NCI-H1092 (cell line): Measurements from ENCODE around the gene TSC1.
"Not testable (repeated sequence)": the region's sequence is repeated elsewhere in the genome, so short reads cannot be mapped to it uniquely, and the experiment has no call there.

Experiments
- DNase-seq: peaks from one replicate; lab custom pipeline; 2025; lab: John Stamatoyannopoulos, UW

Gene TSC1

GRCh38 chr9:132944294-132945185, at the start of gene TSC1:
Gene TSC1, minus strand, starts transcription at chr9:132944616. Its CDS starts 15,744 bp downstream, at chr9:132928872.
- peak; percentile 89 for DNase-seq

DNA sequence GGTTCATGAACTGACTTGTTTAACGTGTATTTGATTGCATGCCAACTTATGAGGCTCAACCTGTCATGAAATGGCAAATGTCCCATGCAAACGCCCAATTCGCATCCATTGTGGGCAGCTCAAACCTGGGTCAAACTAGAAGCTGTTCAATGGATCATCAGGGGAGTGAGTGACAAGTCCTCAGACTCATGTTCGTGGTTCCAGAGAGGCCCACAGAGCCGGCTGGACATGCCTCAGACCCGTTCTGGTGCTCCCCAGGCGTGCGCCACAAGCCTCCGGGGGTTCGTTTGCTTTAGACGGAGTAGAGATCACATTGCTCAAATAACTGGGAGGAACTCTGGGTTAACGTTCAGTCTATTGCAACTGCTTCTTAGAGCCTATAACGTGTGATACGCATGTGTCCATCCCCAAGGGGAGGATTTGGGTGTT, 49.1 kb upstream of the TSC1 start:
- DNase-seq = no peak

GRCh38 chr9:132991351-132992300, 47.2 kb upstream of the TSC1 start:
- DNase-seq = no peak

DNA sequence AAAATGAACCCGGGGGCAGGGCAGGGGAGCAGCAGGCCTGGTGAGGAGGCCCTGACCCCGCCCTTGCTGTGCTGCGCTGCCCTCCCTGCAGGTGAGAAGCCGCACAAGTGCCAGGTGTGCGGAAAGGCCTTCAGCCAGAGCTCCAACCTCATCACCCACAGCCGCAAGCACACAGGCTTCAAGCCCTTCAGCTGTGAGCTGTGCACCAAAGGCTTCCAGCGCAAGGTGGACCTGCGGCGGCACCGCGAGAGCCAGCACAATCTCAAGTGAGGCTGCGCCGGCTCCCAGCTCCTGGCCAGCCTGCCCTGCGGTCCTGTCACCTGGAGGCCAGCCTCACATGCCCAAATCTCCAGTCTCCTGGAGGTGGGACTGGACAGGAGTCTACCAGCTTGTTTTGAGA, 46.4 kb upstream of the TSC1 start:
- no peak for DNase-seq

DNA sequence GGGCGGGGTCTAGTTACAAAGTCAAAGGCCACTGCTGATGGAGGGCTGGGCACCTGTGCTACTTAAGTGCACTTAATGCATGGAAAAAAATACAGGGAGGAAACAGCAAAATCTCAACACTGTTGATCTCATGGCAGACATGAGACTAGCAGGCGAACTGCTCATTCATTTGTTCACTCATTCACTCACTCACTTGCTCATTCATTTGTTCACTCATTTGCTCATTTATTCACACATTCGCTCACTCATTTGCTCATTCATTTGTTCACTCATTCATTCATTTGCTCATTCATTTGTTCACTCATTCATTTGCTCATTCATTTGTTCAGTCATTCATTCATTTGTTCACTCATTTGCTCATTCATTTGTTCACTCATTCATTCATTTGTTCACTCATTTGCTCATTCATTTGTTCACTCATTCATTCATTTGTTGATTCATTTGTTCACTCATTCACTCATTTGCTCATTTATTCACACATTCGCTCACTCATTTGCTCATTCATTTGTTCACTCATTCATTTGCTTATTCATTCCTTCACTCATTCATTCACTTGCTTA, 45.7 kb upstream of the TSC1 start:
- DNase-seq = not testable (repeated sequence)

- no peak for DNase-seq
Observed at GRCh38 chr9:132989414-132989996, 45.1 kb upstream of the TSC1 start.

- no peak for DNase-seq
Observed at GRCh38 chr9:132989014-132989310, 44.5 kb upstream of the TSC1 start.

- DNase-seq = no peak
Observed at GRCh38 chr9:132988244-132989013, 44.0 kb upstream of the TSC1 start.

GRCh38 chr9:132986640-132987620, 42.5 kb upstream of the TSC1 start:
- no peak for DNase-seq

DNA sequence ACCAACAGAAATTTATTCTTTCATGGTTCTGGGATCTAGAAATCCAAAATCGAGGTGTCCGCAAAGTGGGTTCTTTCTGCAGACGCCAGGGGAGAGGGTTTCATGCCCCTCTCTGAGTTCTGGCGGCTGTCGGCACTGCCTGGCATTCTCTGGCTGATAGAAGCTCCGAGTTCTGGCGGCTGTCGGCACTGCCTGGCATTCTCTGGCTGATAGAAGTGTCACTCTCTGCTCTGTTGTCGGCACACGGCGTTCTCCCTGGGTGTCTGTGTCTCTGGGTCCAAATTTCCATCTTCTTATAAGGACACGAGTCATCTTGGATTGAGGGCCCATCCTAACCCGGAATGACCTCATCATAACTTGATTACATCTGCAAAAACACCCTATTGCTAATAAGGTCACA, 41.7 kb upstream of the TSC1 start:
- no peak for DNase-seq

DNA sequence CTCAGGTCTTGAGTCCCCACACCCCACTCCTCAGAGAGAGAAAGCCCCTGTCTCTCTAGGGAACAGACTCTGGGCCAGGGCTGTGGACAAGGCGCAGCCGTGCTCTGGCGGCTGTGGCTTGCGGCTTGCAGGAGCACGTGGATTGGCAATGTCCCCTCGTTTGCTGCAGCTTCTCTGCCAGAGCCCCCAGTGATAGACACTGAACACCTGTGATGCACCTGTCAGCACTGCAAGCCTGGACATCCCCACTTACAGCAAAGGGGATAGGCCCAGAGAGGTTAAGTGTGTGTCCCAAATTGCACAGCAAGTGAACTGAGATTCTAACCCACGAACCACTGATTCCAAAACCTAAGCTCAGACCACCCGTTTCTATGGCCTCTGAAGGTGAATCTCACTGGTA, 41.1 kb upstream of the TSC1 start:
- no peak for DNase-seq

DNA sequence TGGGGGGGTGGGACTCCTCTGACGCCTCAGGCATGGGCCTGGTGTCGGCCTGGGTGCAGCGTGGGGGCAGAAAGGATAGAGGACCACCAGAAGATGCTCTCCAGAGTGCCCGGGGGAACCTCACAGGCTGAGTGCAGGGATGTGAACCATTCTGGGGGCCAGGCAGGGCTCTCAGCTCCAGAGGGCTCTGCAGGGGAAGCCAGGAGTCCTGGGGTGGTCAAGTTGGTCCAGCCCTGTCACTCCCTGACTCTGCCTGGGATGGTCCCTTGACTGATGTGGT, 40.6 kb upstream of the TSC1 start:
- DNase-seq = no peak

DNA sequence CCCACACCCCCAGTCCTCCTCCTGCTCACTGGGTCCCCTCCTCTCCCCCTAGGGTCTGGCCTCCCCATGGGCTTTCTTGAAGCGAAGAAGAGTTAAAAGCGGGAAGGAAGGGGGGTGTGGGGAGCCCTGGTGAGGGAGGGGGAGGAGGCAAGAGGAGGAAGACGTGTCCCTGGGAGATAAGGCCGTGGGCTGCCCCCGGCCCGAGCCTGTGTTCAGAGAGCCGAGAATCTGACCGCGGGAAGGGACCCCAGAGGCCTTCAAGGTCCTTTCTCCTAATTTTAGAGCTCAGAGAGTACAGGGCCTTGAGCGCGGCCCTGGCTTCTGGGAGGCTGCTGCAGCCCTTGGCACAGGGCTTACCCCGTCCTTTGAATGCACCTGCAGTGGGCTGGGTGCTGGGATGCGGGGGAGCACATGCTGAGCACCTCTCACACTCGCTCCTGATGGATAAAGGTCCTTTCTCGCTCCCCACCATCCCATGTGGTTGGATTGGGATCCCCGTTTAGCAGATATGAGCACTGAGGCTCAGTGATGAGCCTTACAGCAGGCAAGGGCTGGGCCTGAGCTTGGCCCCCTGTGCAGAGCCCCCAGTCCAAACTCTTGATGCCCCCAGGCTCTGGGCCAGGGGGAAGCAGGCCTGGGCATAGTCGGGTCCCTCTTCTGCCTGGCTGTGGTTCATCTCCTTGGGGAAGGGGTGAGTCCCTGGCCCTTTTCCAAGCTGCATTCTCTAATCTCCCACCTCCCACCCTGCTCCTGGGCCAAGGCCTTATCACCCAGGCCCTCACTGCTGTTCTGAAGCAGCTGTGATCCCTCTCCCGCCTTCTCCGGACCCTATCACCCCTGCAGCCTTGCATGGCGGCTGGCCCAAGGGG, 40.0 kb upstream of the TSC1 start:
- DNase-seq = no peak

DNA sequence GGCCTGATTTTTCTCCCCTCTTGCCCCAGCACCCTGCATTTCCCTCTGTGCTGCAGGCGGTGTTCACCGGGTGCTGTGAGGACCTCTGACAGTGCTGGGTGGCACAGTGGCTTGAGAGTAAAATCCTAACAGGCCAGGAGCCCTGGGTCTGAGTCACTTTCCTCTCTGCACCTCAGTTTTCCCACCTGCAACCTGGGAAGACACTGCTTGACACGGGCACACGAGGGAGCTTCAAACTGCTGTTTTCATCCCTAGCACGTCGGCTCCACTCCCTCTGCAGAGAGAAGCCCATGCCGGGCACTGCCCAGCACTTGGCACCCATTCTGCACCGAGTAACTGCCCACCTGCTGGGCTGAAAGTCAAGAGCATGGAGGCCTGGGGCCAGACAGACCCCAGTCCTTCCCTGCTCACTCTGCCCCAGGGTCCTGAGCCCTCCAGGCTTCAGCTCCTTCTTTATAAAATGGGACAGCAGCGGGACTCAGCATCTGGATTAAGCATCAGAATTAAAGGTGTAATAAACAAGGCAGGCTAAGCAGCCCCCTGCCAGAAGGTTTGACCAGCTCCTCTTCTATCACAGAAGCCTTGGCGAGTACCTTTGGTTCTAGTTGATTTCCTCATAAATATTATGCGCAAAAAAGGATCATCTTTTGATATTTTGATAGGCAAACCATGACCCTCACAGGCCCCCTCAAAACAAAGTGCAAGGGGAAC, 39.2 kb upstream of the TSC1 start:
- no peak for DNase-seq

- DNase-seq = no peak
Observed at GRCh38 chr9:132982458-132982857, 38.0 kb upstream of the TSC1 start.

- no peak for DNase-seq
Observed at GRCh38 chr9:132980157-132980556, 35.7 kb upstream of the TSC1 start.

GRCh38 chr9:132978451-132979131, 34.2 kb upstream of the TSC1 start, which contains the start of gene GFI1B:
Gene GFI1B, plus strand, starts transcription at chr9:132978694. Its CDS starts 7,985 bp downstream, at chr9:132986679.
- DNase-seq = no peak

DNA sequence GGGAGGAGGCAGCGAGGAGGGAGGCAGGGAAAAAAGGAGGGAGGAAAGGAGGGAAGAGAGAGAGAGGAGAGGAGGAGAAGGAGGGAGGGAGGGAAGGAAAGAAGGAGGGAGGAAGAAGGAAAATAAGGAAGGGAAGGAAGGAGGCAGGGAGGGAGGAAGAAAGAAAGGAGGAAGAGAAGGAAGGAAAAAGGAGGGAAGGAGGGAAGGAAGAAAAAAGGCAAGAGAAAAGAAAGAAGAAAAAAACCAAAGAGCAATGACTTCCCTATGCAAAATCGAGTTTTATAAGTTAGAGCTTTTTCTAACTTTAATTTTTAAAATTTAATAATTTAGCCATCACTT, 33.7 kb upstream of the TSC1 start:
- DNase-seq = no peak
